ENCODE measurements around the gene GAL3ST2.
"Not testable (repeated sequence)": the region's sequence is repeated elsewhere in the genome, so short reads cannot be mapped to it uniquely, and the experiment has no call there.

GAL3ST2 gene

DNA sequence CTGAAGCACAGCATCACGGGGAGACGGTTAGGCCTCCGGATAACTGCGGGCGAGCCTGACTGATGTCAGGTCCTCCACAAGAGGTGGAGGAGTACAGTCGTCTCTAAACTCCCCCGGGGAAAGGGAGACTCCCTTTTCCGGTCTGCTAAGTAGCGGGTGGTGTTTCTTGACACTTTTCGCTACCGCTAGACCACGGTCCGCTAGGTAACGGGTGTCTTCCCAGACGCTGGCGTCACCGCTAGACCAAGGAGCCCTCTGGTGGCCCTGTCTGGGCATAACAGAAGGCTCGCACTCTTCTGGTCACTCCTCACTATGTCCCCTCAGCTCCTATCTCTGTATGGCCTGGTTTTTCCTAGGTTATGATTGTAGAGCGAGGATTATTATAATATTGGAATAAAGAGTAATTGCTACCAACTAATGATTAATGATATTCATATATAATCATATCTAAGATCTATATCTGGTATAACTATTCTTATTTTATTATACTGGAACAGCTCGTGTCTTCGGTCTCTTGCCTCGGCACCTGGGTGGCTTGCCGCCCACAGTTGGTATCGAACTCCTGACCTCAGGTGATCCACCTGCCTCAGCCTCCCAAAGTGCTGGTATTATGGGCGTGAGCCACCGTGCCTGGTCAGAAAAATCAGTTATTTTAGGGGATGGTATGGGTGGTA is 44.0 kb upstream of the GAL3ST2 start:
- peaks cover 29% of the 10 kb centered on the region for H3K4me1 Mint-ChIP-seq
- H3K27me3 Mint-ChIP-seq (ENCODE audit: low read depth, poor library complexity); H3K9me3 Mint-ChIP-seq; H3K4me3 Mint-ChIP-seq: not testable (repeated sequence)
- H3K36me3 Mint-ChIP-seq (ENCODE audit: low read depth) = peaks cover 20% of the 10 kb centered on the region
- peak; percentile 79 for DNase-seq
- peak overlapping the region; percentile 13 for H3K27ac Mint-ChIP-seq
- TF ChIP-seq, protein P1, sequence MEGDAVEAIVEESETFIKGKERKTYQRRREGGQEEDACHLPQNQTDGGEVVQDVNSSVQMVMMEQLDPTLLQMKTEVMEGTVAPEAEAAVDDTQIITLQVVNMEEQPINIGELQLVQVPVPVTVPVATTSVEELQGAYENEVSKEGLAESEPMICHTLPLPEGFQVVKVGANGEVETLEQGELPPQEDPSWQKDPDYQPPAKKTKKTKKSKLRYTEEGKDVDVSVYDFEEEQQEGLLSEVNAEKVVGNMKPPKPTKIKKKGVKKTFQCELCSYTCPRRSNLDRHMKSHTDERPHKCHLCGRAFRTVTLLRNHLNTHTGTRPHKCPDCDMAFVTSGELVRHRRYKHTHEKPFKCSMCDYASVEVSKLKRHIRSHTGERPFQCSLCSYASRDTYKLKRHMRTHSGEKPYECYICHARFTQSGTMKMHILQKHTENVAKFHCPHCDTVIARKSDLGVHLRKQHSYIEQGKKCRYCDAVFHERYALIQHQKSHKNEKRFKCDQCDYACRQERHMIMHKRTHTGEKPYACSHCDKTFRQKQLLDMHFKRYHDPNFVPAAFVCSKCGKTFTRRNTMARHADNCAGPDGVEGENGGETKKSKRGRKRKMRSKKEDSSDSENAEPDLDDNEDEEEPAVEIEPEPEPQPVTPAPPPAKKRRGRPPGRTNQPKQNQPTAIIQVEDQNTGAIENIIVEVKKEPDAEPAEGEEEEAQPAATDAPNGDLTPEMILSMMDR (IDR thresholded peaks at IDR 0.05) = peak; percentile 66

DNA sequence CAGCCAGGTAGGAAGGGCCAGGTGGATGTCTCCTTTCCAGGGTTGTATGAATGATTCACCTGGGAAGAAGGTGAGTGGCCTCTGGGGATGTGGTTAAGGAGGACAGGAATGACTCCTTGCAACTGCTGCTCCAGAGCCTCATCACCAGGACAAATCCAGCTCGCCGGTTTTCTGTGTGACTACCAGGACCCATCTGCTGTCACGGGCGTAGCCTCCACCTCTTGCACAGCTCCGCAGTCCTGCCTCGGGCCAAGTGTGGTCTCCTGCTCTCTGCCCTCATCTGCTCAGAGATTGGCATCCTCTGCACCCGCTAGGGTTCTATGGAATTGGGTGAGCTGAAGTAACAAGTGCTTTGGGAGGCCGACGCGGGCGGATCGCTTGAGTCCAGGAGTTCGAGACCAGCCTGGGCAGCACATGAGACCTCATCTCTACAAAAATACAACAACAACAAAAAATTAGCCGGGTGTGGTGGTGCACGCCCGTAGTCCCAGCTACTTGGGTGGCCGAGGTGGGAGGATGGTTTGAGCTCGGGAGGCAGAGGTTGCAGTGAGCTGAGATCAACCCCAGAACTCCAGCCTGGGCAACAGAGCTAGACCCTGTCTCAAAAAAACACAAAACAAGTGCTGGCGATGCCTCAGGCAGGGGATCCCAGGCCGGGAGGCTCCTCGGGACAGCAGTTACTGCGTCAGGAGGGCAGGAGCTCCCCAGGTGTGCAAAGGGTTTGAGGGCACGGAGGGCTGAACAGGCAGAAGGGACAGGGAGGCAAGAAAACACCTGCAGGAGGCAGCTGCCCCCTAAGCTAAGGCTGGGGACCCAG is 43.0 kb upstream of the GAL3ST2 start:
- Mint-ChIP-seq H3K36me3 (ENCODE audit: low read depth) (peaks cover 19% of the 10 kb centered on the region), H3K27ac (no peak overlapping the region), H3K4me1 (peaks cover 36% of the 10 kb centered on the region), H3K9me3 (no peaks in the 10 kb centered on the region), H3K27me3 (ENCODE audit: low read depth, poor library complexity) (no peaks in the 10 kb centered on the region), H3K4me3 (peak overlapping the region; percentile 63)
- no peak for DNase-seq
- TF ChIP-seq, protein P1 (IDR thresholded peaks at IDR 0.05) = no peak

DNA sequence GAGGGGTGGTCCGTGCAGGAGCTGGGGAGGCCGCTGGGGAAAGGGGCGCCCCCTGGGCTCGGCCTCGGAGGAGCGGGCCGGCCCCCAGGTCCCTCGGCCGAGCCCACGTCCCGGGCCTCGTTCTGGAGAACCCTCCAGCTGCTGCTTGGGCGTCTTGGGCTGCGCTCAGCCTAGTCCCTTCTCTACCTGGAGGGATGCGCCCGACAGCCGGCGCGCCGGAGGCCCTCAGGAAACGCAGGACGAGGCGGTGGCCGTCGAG is 42.5 kb upstream of the GAL3ST2 start:
- no peak for DNase-seq
- H3K36me3 Mint-ChIP-seq (ENCODE audit: low read depth) = peaks cover 22% of the 10 kb centered on the region
- peaks cover 41% of the 10 kb centered on the region for H3K4me1 Mint-ChIP-seq
- no peaks in the 10 kb centered on the region for H3K9me3 Mint-ChIP-seq
- no peak overlapping the region for H3K27ac Mint-ChIP-seq
- TF ChIP-seq, protein P1 (IDR thresholded peaks at IDR 0.05) = no peak
- no peak overlapping the region for H3K4me3 Mint-ChIP-seq
- no peaks in the 10 kb centered on the region for H3K27me3 Mint-ChIP-seq (ENCODE audit: low read depth, poor library complexity)

DNA sequence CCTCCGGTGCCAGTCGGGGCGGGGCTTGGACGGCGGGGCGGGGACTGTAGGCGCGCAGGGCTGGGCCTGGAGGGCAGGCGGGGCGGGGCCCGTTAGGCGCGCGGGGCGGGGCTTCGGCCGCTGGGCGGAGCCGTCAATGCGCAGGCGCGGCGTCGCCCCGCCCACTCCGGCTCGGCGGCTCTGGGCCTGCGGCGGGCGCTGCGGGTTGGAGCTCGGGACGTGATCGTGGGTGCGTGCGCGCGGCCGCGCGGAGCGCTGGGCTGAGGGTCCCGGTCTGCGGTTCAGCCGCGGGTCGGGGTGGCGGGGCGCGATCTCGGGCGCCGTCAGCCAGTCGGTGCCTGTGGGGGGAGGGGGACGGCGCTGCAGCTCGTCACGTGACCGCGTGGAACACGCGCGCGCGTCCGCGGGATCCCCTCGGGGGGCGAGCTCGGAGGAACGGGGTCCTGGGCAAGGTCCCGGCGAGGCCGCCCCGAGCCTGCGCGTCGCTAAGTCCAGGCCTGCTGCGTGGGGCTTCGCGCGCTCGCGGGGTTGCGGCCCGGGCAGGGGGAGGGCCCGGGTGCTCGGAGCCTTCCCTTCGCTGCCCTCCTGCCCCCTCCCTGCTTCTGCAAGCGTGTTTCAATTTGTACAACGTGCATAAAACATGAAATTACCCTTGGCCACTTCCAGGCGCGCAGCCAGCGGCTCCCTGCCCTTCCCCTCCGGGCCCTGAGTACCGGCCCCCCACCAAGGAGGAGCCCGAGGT is 42.0 kb upstream of the GAL3ST2 start, which contains the start of gene D2HGDH:
D2HGDH (plus strand) TSS at position 164 of the 742 bp plus-strand sequence. CDS start 595 bp downstream, outside the sequence.
- Mint-ChIP-seq H3K27ac (no peak within 1 kb of the TSS), H3K4me3 (peak within 1 kb of the TSS; percentile 78), H3K9me3 (no peaks in the 10 kb centered on the region), H3K36me3 (ENCODE audit: low read depth) (peaks cover 21% of the 10 kb centered on the region), H3K4me1 (peaks cover 45% of the 10 kb centered on the region), H3K27me3 (ENCODE audit: low read depth, poor library complexity) (no peaks in the 10 kb centered on the region)
- DNase-seq = peak; percentile 98
- TF ChIP-seq, protein P1 (IDR thresholded peaks at IDR 0.05) = no peak

DNA sequence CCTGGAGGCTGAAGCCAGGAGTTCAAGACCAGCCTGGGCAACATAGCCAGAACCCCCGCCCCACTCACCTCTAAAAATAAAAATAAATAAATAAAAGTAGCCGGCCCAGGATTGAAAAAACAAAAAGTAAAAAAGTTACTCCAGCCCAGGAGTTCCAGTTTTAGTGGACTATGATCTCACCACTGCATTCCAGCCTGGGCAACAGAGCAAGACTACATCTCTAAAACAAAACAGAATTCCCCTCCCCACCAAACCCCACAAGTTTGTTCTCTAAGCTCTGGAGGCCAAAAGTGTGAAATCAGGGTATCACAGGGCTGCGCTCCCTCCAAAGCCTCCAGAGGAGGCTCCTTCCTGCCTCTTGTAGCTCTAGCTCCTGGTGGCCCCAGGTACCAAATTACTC is 40.5 kb upstream of the GAL3ST2 start:
- TF ChIP-seq, protein P1 (IDR thresholded peaks at IDR 0.05) = no peak
- H3K9me3 Mint-ChIP-seq = no peaks in the 10 kb centered on the region
- peaks cover 16% of the 10 kb centered on the region for H3K36me3 Mint-ChIP-seq (ENCODE audit: low read depth)
- DNase-seq = no peak
- H3K4me1 Mint-ChIP-seq = peaks cover 38% of the 10 kb centered on the region
- H3K27me3 Mint-ChIP-seq (ENCODE audit: low read depth, poor library complexity) = no peaks in the 10 kb centered on the region
- peak overlapping the region; percentile 78 for H3K4me3 Mint-ChIP-seq
- no peak overlapping the region for H3K27ac Mint-ChIP-seq
